Erythroblast (primary cell): ENCODE results near the gene RFX2.

Source experiments
- GATA1 ChIP-seq: IDR thresholded peaks from 2 replicates; pipeline ENCODE4 v1.6.1; 2011; ENCODE audit warnings: low read depth, mild to moderate bottlenecking, control low read depth, low read length, moderate library complexity
- POLR2A ChIP-seq: IDR thresholded peaks from 2 replicates; pipeline ENCODE4 v1.6.1; 2011; ENCODE audit warnings: mild to moderate bottlenecking, low read length

DNA sequence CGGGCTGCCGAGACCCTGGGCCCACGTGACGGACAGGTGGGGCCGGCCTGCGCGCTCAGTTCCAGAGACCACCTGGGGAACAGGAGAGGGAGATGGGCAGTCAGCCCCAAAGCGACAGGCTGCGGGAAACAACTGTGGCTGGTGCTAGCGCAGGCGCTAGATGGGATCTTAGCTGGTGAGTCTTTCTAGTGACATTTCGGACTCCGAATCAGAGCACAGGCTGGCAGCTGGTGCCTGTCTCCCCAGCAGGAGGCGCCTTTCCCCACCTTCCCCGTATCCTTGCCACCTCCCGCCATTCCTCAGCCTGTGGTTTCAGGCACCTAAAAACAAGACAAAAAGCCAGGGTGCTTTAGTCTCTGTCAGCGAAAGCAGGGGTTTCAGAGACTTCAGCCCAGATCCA lies 112.9 kb downstream of the RFX2 start:
- TF ChIP-seq POLR2A (no peak), GATA1 (no peak)
